NCI-H128 (cell line): Measurements from ENCODE around the gene PRSS38.
"Not testable (repeated sequence)": the region's sequence is repeated elsewhere in the genome, so short reads cannot be mapped to it uniquely, and the experiment has no call there.

Experiments
- DNase-seq: peaks from one replicate; lab custom pipeline; 2025; ENCODE audit not compliant: unreplicated experiment; lab: John Stamatoyannopoulos, UW

The PRSS38 gene

DNA sequence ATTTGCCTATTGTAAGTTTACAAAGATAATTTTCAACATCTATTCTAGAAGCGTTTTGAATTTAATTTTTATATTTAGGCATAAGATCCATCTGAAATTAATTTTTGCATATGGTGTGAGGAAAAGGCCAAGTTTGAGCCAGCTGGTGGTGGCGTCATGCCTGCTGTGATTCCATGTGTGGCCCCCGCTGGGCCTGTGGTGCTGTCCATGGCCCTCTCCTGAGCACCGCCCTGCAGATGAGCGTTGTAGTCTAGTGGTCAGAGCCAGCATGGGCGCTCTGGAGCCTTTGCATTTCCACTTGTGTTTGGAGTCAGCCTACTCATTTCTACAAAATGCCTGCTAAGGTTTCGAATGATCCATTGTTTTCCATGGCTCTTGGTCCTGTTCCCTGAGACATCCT is 22.7 kb downstream of the PRSS38 start:
- DNase-seq, result no peak

DNA sequence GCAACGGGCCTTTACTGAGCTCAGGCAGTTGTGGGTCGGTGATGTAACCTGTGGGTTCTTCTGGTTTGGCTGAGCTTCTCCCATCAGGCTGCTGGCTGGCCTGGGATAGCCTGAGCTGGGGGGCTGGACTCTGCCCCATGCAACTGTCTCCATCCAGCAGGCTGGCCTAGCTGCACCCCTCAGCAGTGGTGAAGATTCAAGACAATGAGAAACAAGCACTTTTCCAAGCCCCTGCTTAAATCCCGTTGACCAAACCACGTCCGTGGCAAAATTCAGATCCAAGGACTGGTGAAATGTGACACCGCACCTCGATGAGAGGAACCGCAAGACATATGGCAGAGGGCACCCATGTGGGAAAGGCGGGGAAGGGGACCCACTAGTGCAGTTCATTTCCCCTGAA is 25.6 kb downstream of the PRSS38 start:
- no peak for DNase-seq

DNA sequence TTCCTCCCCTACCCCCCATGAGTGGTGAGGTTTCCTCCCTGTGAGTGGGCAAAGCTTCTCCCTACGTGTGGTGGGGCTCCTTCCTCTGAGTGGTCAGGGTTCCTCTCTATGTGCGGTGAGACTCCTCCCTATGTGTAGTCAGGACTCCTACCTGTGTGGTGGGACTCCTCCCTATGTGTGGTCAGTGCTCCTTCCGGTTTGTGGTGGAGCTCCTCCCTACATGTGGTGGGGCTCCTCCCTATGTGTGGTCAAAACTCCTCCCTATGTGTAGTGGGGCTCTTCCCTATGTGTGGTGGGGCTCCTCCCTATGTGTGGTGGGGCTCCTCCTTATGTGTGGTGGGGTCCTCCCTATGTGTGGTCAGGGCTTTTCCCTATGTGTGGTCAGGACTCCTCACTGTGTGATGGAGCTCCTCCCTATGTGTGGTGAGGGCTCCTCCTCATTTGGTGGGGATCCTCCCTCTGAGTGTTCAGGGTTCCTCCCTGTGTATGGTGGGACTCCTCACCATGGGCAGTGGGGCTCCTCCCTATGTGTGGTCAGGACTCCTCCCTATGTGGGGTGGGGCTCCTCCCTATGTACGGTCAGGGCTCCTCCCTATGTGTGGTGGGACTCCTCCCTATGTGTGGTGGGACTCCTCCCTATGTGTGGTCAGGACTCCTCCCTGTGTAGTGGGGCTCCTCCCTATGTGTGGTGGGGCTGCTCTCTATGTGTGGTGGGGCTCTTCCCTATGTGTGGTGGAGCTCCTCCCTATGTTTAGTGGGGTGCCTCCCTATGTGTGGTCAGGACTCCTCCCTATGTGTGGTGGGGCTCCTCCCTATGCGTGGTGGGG is 29.1 kb downstream of the PRSS38 start:
- no peak for DNase-seq

DNA sequence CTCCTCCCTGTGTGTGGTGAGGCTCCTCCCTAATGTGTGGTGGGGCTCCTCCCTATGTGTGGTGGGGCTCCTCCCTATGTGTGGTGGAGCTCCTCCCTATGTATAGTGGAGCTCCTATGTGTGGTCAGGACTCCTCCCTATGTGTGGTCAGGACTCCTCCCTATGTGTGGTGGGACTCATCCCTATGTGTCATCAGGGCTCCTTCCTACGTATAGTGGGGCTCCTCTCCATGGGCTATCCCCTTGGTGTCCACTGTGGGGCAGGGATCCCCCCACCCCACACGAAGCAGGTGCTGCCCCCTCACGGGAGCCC is 29.6 kb downstream of the PRSS38 start:
- no peak for DNase-seq

DNA sequence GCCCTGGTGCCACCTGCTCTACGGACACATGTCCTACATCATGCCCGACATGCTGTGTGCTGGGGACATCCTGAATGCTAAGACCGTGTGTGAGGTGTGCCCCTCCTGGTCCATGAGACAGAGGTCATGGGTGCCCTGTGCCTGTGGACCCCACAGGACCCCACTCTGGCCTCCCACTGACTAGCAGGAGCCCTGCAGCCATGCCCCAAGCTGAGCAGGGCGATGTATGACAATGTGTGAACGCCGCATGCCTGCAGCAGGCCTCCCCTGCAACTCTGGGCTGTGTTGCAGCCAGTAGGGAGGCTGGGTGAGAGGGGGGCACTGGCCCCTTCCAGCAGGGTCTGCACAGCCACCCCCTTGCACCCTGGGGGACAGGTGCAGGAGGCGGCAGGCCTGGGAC is 30.0 kb downstream of the PRSS38 start:
- DNase-seq, result no peak

DNA sequence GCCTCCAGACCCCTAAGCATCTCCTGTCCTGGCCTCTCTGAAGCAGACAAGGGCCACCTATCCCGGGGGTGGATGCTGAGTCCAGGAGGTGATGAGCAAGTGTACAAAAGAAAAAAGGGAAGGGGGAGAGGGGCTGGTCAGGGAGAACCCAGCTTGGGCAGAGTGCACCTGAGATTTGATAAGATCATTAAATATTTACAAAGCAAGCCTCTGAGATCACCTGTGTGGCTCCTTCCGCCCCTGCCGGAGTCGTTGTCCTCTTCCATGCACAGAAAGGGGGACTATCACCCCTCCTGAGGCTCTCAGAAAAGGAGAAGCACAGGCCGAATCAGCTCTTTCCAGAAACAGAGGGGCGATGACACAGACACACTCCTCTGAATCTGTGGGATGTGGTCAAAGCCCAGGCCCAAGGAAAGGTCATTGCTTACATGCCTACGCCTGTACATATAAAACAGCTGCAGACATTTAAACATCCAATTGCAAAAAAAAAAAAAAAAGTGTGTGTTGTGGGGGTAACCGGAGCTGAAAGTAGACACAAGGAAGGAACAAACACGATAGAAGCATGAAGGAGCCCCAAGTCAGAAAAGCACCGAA is 30.9 kb downstream of the PRSS38 start:
- DNase-seq, result no peak

DNA sequence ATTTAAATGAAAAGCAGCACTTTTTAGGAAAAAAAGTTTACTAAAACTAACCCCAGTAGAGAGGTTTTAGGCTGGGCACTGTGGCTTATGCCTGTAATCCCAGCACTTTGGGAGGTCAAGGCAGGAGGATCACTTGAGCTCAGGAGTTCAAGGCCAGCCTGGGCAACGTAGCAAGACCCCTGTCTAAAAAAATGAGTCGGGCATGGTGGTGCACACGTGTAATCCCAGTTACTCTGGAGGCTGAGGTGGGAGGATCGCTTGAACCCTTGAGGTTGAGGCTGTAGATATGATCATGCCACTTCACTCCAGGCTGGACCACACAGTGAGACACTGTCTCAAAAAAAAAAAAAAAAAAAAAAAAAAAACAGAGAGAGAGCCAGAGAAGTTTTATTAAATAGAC is 31.6 kb downstream of the PRSS38 start:
- not testable (repeated sequence) for DNase-seq

DNA sequence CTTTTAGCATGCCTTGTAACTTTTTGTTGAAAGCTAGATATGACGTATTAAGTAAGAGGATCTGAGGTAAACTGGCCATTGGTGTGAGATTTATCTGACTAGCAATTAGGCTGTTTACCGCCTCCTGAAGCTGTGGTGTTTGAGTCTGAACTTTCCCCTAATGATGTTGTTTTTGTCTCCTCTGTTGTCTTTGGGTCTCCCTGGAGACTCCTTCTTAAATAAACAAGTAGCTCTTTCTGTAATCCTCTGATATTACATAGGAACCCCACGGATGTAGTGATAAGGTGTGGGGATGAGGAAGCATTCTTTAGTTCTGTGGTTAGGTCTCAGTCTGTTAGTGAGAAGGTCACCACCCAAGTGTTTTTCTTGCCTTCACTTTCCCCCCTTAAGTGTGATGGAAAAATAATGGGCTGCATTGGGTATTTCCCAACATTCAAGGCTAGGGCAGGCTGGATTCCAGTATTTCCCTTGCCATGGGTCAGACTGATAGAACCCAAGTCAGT is 33.0 kb downstream of the PRSS38 start:
- no peak for DNase-seq

DNA sequence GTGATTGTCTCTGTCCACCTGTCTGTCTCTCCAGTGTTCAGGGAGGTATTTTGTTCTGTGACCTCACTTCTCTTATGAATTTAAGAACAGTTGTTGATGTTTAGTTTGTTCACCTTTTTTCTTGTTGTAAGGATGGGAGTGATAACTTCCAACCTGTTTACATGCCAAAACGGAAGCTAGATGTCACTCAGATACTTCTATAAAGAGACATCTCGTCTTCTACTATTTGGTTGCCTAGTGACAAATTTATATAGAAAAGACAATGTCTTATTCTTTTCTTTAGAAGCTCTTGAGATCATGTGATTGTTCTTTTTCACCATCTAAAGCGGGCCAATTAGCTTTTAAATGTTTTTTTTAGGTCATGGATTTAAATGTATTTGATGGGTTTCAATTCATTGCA is 33.8 kb downstream of the PRSS38 start:
- no peak for DNase-seq

DNA sequence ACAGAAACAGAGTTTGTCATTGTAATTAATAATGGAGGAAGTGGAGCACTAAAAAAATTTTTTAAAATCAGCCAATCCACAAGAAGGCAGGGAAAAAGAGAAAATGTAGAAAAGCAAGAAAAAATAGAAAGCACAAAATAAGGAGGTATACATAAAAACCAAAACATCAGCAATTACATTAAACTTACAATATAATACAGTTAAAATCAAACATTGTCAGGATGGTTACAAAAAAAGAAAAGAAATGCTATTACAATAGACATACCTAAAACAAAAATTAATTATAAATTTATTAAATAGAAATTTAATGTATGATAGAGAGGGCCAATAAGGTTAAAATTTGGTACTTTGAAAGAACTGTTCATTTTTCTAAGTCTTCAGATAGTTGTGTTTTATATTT is 38.7 kb downstream of the PRSS38 start:
- no peak for DNase-seq

DNA sequence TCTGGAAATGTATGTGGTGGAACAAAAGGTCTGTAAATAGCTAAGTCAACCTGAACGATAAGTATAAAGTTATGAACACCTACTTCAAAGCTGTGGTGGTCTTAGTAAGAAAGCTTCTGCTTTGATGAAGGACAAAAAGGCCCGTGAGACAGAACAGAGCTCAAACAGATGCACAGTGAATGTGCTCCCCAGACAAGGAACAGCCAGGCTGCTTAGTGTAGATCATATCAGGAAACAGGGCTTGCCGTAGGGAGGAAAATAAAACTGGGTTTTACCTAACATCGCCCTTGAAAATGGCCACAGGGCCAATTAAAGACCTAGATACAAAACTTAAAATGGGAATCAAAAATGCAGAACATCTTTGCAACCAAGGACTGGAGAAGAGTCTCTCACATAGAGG is 40.2 kb downstream of the PRSS38 start:
- DNase-seq, result no peak

DNA sequence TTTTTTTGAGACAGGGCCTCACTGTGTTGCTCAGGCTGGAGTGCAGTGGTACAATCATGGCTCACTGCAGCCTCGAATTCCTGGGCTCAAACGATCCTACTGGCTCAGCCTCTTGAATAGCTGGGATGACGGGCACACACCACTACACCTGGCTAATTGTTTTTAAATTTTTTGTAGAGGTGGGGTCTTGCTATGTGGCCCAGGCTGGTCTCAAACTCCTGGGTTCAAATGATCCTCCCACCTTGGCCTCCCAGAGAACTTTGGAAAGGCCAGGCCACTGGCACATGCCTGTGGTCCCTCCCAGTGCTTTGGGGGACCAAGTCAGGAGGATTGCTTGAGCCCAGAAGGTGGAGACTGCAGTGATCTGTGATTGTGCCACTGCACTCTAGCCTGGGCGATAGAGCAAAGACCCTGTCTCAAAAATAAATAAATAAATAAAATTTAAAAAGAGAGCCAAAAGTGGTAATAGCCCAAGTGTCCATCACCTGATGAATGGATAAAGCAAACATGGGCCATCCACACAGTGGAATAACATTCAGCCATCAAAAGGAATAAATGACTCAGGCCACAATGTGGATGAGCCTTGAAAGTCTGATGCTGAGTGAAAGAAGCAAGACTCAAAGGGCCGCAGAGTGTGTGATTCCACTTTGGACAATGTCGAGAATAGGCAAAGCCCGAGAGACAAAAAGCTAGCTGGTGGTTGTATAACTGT is 40.8 kb downstream of the PRSS38 start:
- DNase-seq, result no peak

DNA sequence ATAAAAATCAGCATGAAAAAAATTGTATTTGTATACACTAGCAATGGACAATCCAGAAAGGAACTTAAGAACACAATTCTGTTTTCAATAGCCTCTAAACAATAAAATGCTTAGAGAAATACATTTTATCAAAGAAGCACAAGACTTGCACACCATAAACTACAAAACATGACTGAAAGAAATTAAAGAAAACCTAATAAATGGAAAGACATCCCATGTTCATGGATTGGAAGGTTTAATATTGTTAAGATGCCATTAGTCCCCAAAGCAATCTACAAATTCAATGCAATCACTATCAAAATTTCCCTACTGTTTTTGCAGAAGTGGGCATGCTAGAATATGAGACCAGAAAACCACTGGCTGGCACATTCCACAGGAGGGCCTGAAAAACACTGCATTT is 49.4 kb downstream of the PRSS38 start:
- DNase-seq, result no peak

DNA sequence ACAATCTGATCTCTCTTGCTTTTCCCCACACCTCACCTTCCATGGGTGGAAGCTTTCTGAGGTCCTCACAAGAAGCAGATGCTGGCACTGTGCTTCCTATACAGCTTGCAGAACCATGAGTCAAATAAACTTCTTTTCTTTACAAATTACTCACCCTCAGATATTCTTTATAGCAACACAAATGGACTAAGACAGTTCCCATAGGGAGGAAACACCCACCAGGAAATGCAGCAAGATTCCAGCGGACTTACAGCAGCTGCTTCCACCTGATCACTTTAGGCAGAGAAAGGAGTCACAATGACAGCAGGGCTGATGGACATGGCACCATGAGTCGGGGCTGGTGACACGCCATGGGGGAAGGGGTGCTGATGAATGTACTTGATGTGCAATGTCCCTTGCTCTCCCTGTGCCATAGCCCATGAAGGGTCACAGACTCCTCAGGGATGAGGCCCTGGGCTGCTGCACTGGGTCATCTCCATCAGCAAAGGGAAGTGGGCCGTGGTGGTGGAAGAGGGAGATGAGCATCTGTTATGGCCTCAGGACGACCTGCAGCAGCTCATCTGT is 53.9 kb downstream of the PRSS38 start:
- DNase-seq, result no peak

DNA sequence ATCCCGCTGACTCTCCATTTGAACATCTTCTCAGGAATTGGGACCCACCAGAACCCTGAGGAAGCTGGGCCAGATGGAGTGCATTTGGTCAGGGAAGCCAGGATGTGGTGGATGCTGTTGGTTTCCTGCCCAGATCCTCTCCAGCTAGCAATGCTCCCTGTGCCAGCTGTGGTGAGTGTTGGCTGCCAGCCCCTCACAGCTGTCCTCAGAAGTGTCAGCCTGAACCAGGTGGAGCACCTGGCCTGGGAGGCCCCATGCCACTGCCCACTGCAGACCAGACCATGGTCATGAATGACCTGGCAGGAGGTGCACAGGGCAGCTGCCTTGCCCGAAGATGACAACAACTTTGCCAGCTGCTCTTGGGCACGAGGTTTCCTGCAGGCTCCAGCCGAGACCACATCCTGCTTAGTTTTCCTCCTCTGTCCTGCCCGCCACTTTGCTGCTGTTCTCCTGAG is 54.4 kb downstream of the PRSS38 start:
- DNase-seq, result no peak

DNA sequence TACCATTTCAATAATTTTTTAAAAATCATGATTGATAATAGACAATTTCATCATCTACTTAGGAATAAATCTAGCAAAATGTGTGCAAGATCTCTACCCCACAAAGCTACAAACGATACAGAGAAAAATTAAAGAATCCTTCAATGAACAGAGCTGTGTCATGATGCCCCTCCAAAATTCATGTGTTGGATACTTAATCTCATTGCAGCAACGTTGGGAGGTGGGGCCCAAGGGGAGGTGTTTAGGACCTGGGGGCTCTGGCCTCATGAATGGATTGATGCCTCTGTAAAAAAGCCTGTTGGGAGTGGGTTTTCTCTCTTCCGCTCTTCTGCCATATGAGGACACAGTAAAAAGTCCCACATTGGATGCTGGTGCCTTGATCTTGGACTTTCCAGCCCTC is 54.9 kb downstream of the PRSS38 start:
- no peak for DNase-seq

DNA sequence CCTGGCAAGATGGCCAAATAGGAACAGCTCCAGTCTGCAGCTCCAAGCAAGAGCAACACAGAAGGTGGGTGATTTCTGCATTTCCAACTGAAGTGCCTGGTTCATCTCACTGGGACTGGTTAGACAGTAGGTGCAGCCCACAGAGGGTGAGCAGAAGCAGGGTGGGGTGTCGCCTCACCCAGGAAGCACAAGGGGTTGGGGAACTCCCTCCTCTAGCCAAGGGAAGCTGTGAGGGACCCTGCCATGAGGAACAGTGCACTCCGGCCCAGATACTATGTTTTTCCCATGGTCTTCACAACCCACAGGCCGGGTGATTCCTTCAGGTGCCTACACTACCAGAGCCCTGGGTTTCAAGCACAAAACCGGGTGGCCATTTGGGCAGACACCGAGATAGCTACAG is 56.4 kb downstream of the PRSS38 start:
- DNase-seq, result not testable (repeated sequence)

DNA sequence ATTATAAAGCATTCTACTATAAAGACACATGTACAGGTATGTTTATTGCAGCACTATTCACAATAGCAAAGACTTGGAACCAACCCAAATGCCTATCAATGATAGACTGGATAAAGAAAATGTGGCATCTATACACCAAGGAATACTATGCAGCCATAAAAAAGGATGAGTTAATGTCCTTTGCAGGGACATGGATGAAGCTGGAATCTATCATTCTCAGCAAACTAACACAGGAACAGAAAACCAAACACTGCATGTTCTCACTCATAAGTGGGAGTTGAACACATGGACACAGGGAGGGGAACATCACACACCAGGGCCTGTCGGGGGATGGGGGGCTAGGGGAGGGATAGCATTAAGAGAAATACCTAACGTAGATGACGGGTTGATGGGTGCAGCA is 62.3 kb downstream of the PRSS38 start:
- not testable (repeated sequence) for DNase-seq

DNA sequence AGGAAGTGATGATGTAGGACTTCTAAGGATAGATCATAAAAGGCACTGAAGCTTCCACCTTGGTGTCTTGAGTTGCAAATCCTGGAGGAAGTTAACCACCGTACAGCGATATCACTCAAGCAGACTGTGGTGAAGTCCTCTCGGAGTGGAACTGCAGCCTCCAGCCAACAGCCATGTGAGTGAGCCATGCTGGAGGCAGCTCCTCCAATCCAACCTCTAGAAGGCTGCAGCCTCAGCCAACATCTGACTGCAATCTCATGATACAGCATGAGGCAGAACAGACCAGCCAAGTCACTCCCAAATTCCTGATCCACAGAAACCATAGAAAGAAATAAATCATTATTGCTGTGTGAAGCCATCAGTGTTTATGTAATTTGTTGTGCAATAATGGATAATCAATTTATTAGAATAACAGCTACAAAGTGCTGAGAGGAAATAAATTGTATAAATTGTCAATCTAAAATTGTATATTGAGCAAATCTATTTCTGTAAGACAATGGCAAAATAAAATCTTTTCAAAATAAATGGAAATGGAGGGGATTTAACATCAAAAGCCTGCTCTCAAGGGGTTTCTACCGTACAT is 65.0 kb downstream of the PRSS38 start:
- no peak for DNase-seq

DNA sequence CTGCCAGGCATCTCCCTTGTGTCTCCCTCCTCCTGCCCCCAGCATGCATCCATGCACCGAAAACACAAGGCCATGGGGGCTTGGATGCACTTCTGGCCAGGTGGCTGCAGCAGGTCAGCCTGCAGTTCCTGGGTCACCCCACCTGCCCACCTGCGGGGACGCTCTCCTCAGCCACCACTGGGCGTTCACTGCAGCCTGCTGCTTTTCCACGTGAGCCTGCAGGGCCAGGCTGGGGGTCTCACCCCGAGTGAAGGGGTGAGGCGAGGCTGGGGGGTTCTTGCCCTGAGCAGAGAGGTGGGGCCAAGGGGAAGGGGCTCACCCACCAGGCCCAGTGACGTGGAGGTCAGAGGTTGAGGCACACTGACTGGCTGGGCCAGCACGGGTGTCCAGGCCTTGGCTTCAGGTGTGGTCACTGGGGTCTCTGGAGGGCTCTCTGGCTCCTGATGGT is 67.6 kb downstream of the PRSS38 start:
- DNase-seq, result no peak

DNA sequence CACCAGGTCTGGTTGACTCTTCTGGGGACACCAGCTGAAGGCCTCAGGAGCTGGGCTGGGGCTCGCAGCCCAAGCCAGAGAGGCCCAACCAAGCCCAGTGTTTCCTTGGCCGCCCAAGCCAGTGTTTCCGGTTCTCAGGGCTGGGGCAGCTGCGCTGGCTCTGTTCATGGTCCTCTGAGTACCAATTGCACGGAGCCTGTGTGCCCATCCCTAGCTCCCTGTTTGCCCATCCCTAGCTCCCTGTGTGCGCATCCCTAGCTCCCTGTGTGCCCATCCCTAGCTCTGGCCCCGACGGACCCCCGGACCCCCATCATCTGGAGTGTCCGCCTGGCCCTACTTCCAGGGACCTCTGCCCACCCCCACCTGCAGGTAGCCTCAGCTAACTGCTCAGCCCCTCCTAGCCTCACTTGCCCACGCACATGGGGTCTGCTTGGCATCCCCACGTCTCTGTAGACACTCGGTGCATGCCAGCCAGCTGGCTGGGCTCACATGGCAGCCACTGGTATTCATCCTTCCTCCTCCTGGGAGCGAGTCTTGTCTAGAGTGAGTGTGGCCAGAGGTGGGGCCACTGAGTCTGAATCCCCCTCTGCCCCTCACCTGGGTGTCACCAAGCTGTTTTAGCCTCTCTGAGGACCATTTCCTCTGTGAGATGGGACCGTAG is 68.3 kb downstream of the PRSS38 start:
- DNase-seq, result no peak
